ENCODE measurements around the gene CBX3. TPM values are rescaled to one million over a fixed set of nuclear protein-coding genes. Genes with fewer than 3 reads are reported as not detected.

The CBX3 gene
- total and polyA plus RNA-seq, 2 donors (not counting 1 experiment from before 2014, with no cell fraction given): 105 to 136 TPM

GRCh38 chr7:26188206-26188956 lies 13.2 kb upstream of the CBX3 start:
- Histone ChIP-seq H3K27ac (ENCODE audit: insufficient read depth, low read length) (no peak overlapping the region), H3K36me3 (ENCODE audit: control insufficient read depth, insufficient read depth, low read length) (peaks cover 14% of the 10 kb centered on the region), H3K4me3 (replicated peaks in 1 of 4; ENCODE audit: control extremely low read depth in 1 of 4, insufficient read depth in 1 of 4, low read depth in 3 of 4, low read length in 4 of 4) (no peak overlapping the region), H3K4me2 (ENCODE audit: extremely low read depth, insufficient read depth, low read length) (no peak overlapping the region), H3K9me3 (ENCODE audit: control insufficient read depth, insufficient read depth, low read depth, low read length) (no peaks in the 10 kb centered on the region), H3K4me1 (ENCODE audit: control insufficient read depth, extremely low read depth, insufficient read depth, low read length) (no peaks in the 10 kb centered on the region), H3K9ac (ENCODE audit: insufficient read depth, low read length) (no peak overlapping the region), H4K20me1 (ENCODE audit: control insufficient read depth, extremely low read depth, insufficient read depth, low read length) (peaks cover 3% of the 10 kb centered on the region), H2AFZ (ENCODE audit: low read length) (no peak overlapping the region), H3K27me3 (ENCODE audit: control insufficient read depth, insufficient read depth, low read length) (no peaks in the 10 kb centered on the region), H3K79me2 (ENCODE audit: control insufficient read depth, insufficient read depth, low read length) (peaks cover 18% of the 10 kb centered on the region)
- TF ChIP-seq CTCF (conservative IDR thresholded peaks at IDR 0.05 in 1 of 2, IDR thresholded peaks at IDR 0.05 in 1 of 2; ENCODE audit: low read depth in 1 of 2, low read length in 2 of 2) (no peak), EZH2 (IDR thresholded peaks at IDR 0.05; ENCODE audit: low read length, missing control alignments) (no peak)
- no peak for DNase-seq (ENCODE audit: low read depth in 2 of 2)

GRCh38 chr7:26188957-26189541 lies 12.5 kb upstream of the CBX3 start:
- Histone ChIP-seq H3K4me2 (ENCODE audit: extremely low read depth, insufficient read depth, low read length) (no peak overlapping the region), H3K9ac (ENCODE audit: insufficient read depth, low read length) (no peak overlapping the region), H3K4me3 (replicated peaks in 1 of 4; ENCODE audit: control extremely low read depth in 1 of 4, insufficient read depth in 1 of 4, low read depth in 3 of 4, low read length in 4 of 4) (no peak overlapping the region), H3K36me3 (ENCODE audit: control insufficient read depth, insufficient read depth, low read length) (peaks cover 14% of the 10 kb centered on the region), H4K20me1 (ENCODE audit: control insufficient read depth, extremely low read depth, insufficient read depth, low read length) (peaks cover 3% of the 10 kb centered on the region), H3K4me1 (ENCODE audit: control insufficient read depth, extremely low read depth, insufficient read depth, low read length) (no peaks in the 10 kb centered on the region), H3K27me3 (ENCODE audit: control insufficient read depth, insufficient read depth, low read length) (no peaks in the 10 kb centered on the region), H2AFZ (ENCODE audit: low read length) (no peak overlapping the region), H3K79me2 (ENCODE audit: control insufficient read depth, insufficient read depth, low read length) (peaks cover 24% of the 10 kb centered on the region), H3K9me3 (ENCODE audit: control insufficient read depth, insufficient read depth, low read depth, low read length) (no peaks in the 10 kb centered on the region), H3K27ac (ENCODE audit: insufficient read depth, low read length) (no peak overlapping the region)
- no peak for DNase-seq (ENCODE audit: low read depth in 2 of 2)
- no peak for TF ChIP-seq CTCF (conservative IDR thresholded peaks at IDR 0.05 in 1 of 2, IDR thresholded peaks at IDR 0.05 in 1 of 2; ENCODE audit: low read depth in 1 of 2, low read length in 2 of 2)

- no peaks in the 10 kb centered on the region for H3K27me3 ChIP-seq (ENCODE audit: control insufficient read depth, insufficient read depth, low read length)
- no peaks in the 10 kb centered on the region for H3K4me1 ChIP-seq (ENCODE audit: control insufficient read depth, extremely low read depth, insufficient read depth, low read length)
- no peak overlapping the region for H3K4me3 ChIP-seq (replicated peaks in 1 of 4; ENCODE audit: control extremely low read depth in 1 of 4, insufficient read depth in 1 of 4, low read depth in 3 of 4, low read length in 4 of 4)
- H3K9me3 ChIP-seq (ENCODE audit: control insufficient read depth, insufficient read depth, low read depth, low read length): no peaks in the 10 kb centered on the region
- H3K36me3 ChIP-seq (ENCODE audit: control insufficient read depth, insufficient read depth, low read length): peaks cover 14% of the 10 kb centered on the region
- TF ChIP-seq CTCF (conservative IDR thresholded peaks at IDR 0.05 in 1 of 2, IDR thresholded peaks at IDR 0.05 in 1 of 2; ENCODE audit: low read depth in 1 of 2, low read length in 2 of 2) (no peak), EZH2 (IDR thresholded peaks at IDR 0.05; ENCODE audit: low read length, missing control alignments) (no peak)
- H3K4me2 ChIP-seq (ENCODE audit: extremely low read depth, insufficient read depth, low read length): no peak overlapping the region
- H3K27ac ChIP-seq (ENCODE audit: insufficient read depth, low read length): no peak overlapping the region
- H3K9ac ChIP-seq (ENCODE audit: insufficient read depth, low read length): no peak overlapping the region
- peaks cover 31% of the 10 kb centered on the region for H3K79me2 ChIP-seq (ENCODE audit: control insufficient read depth, insufficient read depth, low read length)
- no peak for DNase-seq (ENCODE audit: low read depth in 2 of 2)
- no peak overlapping the region for H2AFZ ChIP-seq (ENCODE audit: low read length)
- peaks cover 3% of the 10 kb centered on the region for H4K20me1 ChIP-seq (ENCODE audit: control insufficient read depth, extremely low read depth, insufficient read depth, low read length)
These were observed 11.8 kb upstream of the CBX3 start for GRCh38 chr7:26189697-26190096.

Measured in fibroblast of lung (primary cell).